ENCODE data around the gene SYDE2. TPM values are rescaled to one million over a fixed set of nuclear protein-coding genes. Genes with fewer than 3 reads are reported as not detected.

Gene SYDE2
- total RNA-seq, 1 donor from 2014 or later = 0.38 TPM

DNA sequence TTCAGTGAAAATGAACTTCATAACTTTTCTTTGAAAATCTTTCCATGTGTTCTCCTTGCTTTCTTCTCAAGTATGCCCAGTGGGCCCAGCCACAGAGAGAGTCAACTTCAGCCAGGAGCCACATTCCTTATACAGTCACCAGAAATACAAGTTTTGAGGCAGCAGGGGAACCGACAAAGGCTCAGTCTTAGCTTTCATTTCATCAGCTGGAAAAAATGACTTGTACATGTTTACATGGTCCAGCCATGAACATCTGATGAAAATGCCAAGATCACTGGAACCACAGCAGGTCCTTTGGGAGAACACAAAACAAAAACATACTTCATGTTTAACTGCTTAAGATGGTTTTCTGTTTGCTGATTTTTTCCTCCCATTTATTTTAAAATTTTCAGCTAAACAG lies 72.5 kb downstream of the SYDE2 start:
- TF ChIP-seq, protein P1, sequence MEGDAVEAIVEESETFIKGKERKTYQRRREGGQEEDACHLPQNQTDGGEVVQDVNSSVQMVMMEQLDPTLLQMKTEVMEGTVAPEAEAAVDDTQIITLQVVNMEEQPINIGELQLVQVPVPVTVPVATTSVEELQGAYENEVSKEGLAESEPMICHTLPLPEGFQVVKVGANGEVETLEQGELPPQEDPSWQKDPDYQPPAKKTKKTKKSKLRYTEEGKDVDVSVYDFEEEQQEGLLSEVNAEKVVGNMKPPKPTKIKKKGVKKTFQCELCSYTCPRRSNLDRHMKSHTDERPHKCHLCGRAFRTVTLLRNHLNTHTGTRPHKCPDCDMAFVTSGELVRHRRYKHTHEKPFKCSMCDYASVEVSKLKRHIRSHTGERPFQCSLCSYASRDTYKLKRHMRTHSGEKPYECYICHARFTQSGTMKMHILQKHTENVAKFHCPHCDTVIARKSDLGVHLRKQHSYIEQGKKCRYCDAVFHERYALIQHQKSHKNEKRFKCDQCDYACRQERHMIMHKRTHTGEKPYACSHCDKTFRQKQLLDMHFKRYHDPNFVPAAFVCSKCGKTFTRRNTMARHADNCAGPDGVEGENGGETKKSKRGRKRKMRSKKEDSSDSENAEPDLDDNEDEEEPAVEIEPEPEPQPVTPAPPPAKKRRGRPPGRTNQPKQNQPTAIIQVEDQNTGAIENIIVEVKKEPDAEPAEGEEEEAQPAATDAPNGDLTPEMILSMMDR (IDR thresholded peaks at IDR 0.05) = no peak
- intact Hi-C loops (cut with micrococcal nuclease) = no loop called here
- Mint-ChIP-seq H3K9me3 (no peaks in the 10 kb centered on the region), H3K36me3 (ENCODE audit: low read depth) (no peaks in the 10 kb centered on the region), H3K4me1 (no peaks in the 10 kb centered on the region), H3K27ac (no peak overlapping the region), H3K4me3 (no peak overlapping the region), H3K27me3 (peaks cover 2% of the 10 kb centered on the region)
- ATAC-seq (ENCODE audit: low read depth) (no peak), DNase-seq (no peak)
- ChIA-PET CTCF (no interaction called here), POLR2A (no interaction called here)

DNA sequence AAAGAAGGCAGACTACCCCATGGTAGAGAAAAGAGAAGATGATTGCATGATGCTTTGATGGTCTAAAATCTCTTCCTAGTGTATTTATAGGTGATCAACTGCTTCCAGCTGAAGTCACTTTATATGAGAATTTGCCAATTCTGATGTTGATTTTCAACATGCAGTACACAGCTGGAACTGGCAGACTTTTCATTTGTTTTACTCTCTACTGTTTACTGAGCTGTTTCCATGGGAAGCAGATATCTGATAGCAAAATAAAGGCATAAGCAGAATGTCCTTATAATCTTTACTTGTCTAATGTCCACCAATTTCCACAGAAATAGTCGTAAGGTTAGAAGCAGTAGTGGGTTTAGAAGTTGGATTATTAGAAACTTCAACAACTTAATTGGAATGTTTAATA lies 74.9 kb downstream of the SYDE2 start:
- no peak overlapping the region for H3K27ac Mint-ChIP-seq
- DNase-seq = no peak
- no peaks in the 10 kb centered on the region for H3K4me1 Mint-ChIP-seq
- H3K4me3 Mint-ChIP-seq = no peak overlapping the region
- H3K27me3 Mint-ChIP-seq = peaks cover 2% of the 10 kb centered on the region
- CTCF ChIA-PET = no interaction called here
- POLR2A ChIA-PET = no interaction called here
- ATAC-seq (ENCODE audit: low read depth) = no peak
- intact Hi-C loops (cut with micrococcal nuclease) = no loop called here
- TF ChIP-seq, protein P1 (IDR thresholded peaks at IDR 0.05) = no peak
- H3K36me3 Mint-ChIP-seq (ENCODE audit: low read depth) = no peaks in the 10 kb centered on the region
- H3K9me3 Mint-ChIP-seq = no peaks in the 10 kb centered on the region

DNA sequence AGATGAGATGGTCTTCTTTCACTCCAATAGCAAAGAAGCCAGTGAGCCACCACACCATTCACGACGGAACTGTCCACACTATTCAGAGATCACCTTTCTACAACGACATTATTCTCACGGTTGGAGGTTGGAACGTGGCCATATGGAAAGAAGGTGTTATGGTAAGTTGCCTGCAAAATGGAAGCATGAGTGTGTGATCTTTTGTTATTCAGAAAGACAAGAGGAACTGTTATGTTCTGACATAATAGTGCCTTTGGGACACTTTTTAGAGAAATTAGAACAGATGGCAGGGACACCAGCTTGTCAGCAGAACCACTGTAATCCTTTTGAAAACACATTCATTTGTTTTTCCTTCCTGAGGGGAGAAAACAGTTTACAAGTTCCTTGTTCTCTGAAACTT lies 76.7 kb downstream of the SYDE2 start:
- H3K36me3 Mint-ChIP-seq (ENCODE audit: low read depth) = no peaks in the 10 kb centered on the region
- ATAC-seq (ENCODE audit: low read depth) (no peak), DNase-seq (no peak)
- intact Hi-C loops (cut with micrococcal nuclease) = no loop called here
- H3K4me1 Mint-ChIP-seq = no peaks in the 10 kb centered on the region
- ChIA-PET CTCF (no interaction called here), POLR2A (no interaction called here)
- H3K27ac Mint-ChIP-seq = no peak overlapping the region
- H3K27me3 Mint-ChIP-seq = peaks cover 6% of the 10 kb centered on the region
- no peaks in the 10 kb centered on the region for H3K9me3 Mint-ChIP-seq
- TF ChIP-seq, protein P1 (IDR thresholded peaks at IDR 0.05) = no peak
- no peak overlapping the region for H3K4me3 Mint-ChIP-seq

GRCh38 chr1:85122169-85122568 lies 78.6 kb downstream of the SYDE2 start:
- Mint-ChIP-seq H3K27ac (no peak overlapping the region), H3K4me3 (no peak overlapping the region), H3K36me3 (ENCODE audit: low read depth) (no peaks in the 10 kb centered on the region), H3K4me1 (no peaks in the 10 kb centered on the region), H3K27me3 (peaks cover 7% of the 10 kb centered on the region), H3K9me3 (no peaks in the 10 kb centered on the region)
- no peak for ATAC-seq (ENCODE audit: low read depth)
- TF ChIP-seq, protein P1 (IDR thresholded peaks at IDR 0.05) = no peak
- intact Hi-C loops (cut with micrococcal nuclease) = no loop called here
- no peak for DNase-seq
- ChIA-PET POLR2A (no interaction called here), CTCF (no interaction called here)

DNA sequence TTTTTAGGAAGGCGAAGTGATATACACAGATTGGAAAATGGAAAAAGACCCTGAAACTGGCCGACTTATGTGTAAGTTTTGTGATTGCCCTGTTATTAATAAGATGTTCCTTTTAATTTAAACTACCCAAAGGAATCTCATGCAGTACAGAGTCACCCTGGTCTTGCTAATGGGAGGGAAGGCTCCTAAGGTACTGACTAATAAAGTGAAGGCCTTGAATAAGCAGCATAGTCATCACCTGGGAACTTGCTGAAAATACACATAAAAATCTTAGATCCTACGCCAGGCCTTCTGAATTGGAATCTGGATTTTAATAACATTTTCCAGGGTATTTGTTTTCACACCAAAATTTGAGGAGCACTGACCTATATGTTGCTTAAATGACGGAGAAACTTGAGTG lies 79.1 kb downstream of the SYDE2 start:
- Mint-ChIP-seq H3K36me3 (ENCODE audit: low read depth) (no peaks in the 10 kb centered on the region), H3K4me3 (no peak overlapping the region), H3K27me3 (peaks cover 7% of the 10 kb centered on the region), H3K4me1 (no peaks in the 10 kb centered on the region), H3K9me3 (no peaks in the 10 kb centered on the region), H3K27ac (no peak overlapping the region)
- ATAC-seq (ENCODE audit: low read depth) (no peak), DNase-seq (no peak)
- ChIA-PET POLR2A (no interaction called here), CTCF (no interaction called here)
- TF ChIP-seq, protein P1 (IDR thresholded peaks at IDR 0.05) = no peak
- intact Hi-C loops (cut with micrococcal nuclease) = no loop called here

All from activated B cell treated with CpG ODN at 0.5 μM for 24 hours (primary cell).